Measurements from ENCODE around the gene IKZF1.

DNA sequence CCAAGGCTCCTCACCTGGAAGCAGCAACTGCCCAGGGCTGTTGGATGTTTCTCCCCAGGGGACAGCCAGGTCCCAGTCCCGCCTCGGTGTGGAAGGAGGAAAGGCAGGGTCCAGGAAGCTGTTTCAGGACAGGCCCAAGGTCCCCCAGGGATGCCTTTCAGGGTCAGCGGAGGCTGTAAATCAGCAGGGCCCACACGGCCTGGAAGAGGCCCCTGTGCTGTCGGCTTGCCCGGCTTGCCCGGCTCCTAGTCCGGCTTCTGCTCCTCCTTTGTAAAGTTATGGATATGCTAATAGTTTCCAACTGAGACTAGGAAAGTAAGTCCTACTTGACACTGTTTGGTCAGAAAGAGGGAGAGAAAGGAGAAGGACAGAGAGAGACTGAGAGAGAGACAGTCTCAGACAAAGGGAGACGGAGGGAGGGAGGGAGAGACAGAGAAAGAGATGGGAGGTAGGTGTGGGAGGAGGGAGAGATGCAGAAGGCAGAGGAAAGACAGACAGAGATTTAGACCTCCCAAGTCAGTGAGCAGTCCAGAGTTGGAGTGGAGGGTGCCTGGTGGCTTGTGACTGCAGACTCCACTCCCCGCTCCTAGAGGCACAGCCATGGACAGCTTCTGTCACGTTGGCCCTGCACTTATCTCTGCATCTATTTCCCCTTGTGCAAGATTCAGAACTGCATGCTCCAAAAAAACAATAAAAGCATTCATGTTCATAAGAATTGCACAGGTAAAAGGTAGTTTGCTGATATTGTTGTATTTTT, 10.5 kb downstream of the IKZF1 start:
- TF ChIP-seq, protein P1, sequence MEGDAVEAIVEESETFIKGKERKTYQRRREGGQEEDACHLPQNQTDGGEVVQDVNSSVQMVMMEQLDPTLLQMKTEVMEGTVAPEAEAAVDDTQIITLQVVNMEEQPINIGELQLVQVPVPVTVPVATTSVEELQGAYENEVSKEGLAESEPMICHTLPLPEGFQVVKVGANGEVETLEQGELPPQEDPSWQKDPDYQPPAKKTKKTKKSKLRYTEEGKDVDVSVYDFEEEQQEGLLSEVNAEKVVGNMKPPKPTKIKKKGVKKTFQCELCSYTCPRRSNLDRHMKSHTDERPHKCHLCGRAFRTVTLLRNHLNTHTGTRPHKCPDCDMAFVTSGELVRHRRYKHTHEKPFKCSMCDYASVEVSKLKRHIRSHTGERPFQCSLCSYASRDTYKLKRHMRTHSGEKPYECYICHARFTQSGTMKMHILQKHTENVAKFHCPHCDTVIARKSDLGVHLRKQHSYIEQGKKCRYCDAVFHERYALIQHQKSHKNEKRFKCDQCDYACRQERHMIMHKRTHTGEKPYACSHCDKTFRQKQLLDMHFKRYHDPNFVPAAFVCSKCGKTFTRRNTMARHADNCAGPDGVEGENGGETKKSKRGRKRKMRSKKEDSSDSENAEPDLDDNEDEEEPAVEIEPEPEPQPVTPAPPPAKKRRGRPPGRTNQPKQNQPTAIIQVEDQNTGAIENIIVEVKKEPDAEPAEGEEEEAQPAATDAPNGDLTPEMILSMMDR (conservative IDR thresholded peaks at IDR 0.05 in 1 of 2, IDR thresholded peaks at IDR 0.05 in 1 of 2; ENCODE audit: low read depth in 1 of 2, low read length in 2 of 2) = no peak
- TF ChIP-seq EZH2 (IDR thresholded peaks at IDR 0.05; ENCODE audit: low read length, missing control alignments) = no peak
